Central memory CD8-positive, alpha-beta T cell (primary cell): ENCODE measurements around the gene HSPA1L.

ENCODE experiments used
- ATAC-seq: fragments of 150-1000 bp; cut with Tn5 transposase; replicated peaks from 2 replicates; pipeline ENCODE4 v1.10.0; 2022; ENCODE audit warnings: mild to moderate bottlenecking, moderate FRiP score, moderate number of reproducible peaks; ENCODE audit not compliant: poor library complexity, severe bottlenecking; ENCODE audit errors: extremely low read depth
- DNase-seq, 2 donors: peaks; one replicate each; pipeline ENCODE4 v3.0.0; 2021; ENCODE audit warnings: low spot score in 2 of 2
- H3K27ac Mint-ChIP-seq: one replicate; pipeline ENCODE4 v1.8.0; 2022; ENCODE audit warnings: low read depth, mild to moderate bottlenecking, moderate library complexity, mixed read lengths
- H3K27me3 Mint-ChIP-seq: one replicate; pipeline ENCODE4 v1.8.0; 2022; ENCODE audit warnings: mixed read lengths
- H3K36me3 Mint-ChIP-seq: one replicate; pipeline ENCODE4 v1.8.0; 2022; ENCODE audit warnings: mild to moderate bottlenecking, moderate library complexity, mixed read lengths; ENCODE audit not compliant: insufficient read depth
- H3K4me1 Mint-ChIP-seq: one replicate; pipeline ENCODE4 v1.8.0; 2022; ENCODE audit warnings: mixed read lengths
- H3K4me3 Mint-ChIP-seq: one replicate; pipeline ENCODE4 v1.8.0; 2022; ENCODE audit warnings: mild to moderate bottlenecking, moderate library complexity, mixed read lengths
- H3K9me3 Mint-ChIP-seq: one replicate; pipeline ENCODE4 v1.8.0; 2022; ENCODE audit warnings: mixed read lengths

Gene HSPA1L

DNA sequence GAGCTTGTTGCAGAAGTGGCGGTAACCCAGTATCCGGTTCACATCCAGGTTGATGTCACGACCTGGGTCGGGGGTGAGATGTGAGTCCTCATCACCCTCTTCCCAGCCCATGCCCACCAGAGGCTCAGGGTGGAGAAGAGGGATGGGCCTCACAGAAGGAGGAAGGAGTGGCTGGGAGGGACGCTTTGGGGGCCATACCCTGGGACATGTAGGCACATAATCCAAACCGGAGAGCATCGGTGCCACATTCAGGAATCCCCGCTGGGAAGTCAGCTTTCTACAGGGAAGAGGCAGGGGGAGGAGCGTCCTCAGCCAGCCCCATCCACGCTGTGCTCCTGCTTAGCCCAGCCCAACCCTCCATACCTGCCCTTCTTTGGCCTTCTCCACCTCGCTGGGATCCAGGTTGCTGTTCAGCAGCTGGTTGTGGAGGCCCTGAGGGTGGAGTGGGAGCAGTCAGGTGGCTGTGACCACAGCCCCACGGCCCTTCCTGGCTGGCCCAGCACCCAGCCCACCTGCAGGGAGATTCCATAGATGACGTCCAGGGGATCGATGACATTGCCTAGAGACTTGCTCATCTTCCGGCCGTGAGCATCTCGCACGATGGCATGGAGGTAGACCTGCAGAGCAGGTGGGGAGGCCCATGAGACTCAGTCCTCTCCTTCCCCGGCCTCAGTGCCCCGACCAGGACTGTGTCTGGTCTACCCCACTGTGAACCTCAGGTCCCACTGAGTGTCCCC lies 34.4 kb downstream of the HSPA1L start:
- DNase-seq (no peak), ATAC-seq (no peak)
- peaks cover 20% of the 10 kb centered on the region for H3K4me1 Mint-ChIP-seq
- no peaks in the 10 kb centered on the region for H3K9me3 Mint-ChIP-seq
- H3K4me3 Mint-ChIP-seq = no peak overlapping the region
- H3K27ac Mint-ChIP-seq = peak overlapping the region; percentile 60
- peaks cover 19% of the 10 kb centered on the region for H3K36me3 Mint-ChIP-seq
- no peaks in the 10 kb centered on the region for H3K27me3 Mint-ChIP-seq

DNA sequence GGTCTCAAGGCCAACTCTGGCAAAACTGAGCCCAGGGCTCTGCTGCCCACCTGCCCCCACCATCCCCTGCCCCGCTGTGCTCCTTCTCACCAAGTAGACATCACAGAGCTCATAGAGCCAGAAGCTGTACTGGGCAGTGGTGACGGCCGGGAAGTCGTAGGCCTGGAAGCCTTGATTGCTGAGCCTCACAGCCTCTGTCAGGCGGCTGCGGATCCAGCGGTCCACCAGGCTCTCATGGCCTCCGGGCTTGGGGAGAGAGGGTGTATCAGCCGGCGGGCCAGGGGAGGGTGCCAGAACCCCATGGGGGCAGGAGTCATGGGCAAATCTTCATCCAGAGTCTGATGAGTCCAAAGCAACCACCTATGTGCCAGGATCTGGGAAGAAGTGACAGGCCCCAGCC lies 35.2 kb downstream of the HSPA1L start:
- no peak for ATAC-seq
- Mint-ChIP-seq H3K27ac (no peak overlapping the region), H3K27me3 (no peaks in the 10 kb centered on the region), H3K9me3 (no peaks in the 10 kb centered on the region), H3K4me3 (no peak overlapping the region), H3K4me1 (peaks cover 25% of the 10 kb centered on the region), H3K36me3 (peaks cover 17% of the 10 kb centered on the region)
- no peak for DNase-seq

- Mint-ChIP-seq H3K27me3 (no peaks in the 10 kb centered on the region), H3K27ac (no peak overlapping the region), H3K36me3 (peaks cover 17% of the 10 kb centered on the region), H3K4me3 (no peak overlapping the region), H3K9me3 (no peaks in the 10 kb centered on the region), H3K4me1 (peaks cover 25% of the 10 kb centered on the region)
- ATAC-seq (no peak), DNase-seq (no peak)
These were observed 35.8 kb downstream of the HSPA1L start for GRCh38 chr6:31778999-31779885.

DNA sequence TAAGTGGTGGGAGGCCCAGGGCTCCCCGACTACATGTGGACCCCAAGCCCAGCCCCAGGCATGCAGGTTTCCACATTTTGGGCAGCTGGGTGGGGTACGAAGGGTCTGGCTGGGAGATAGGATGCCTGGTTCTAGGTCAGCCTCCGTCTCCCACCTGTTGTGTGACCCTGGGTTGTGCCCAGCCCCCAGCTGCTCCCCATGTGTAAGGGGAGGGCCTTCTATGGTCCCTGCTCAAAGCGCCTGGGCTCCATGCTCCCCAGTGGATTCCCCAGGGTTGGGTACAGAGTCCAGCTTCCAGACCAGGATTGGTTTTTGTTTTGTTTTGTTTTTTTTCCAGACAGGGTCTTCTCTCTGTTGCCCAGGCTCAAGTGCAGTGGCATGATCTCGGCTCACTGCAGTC lies 36.9 kb downstream of the HSPA1L start:
- DNase-seq = no peak
- no peaks in the 10 kb centered on the region for H3K9me3 Mint-ChIP-seq
- no peak for ATAC-seq
- H3K27ac Mint-ChIP-seq = no peak overlapping the region
- no peaks in the 10 kb centered on the region for H3K27me3 Mint-ChIP-seq
- H3K4me1 Mint-ChIP-seq = peaks cover 27% of the 10 kb centered on the region
- H3K36me3 Mint-ChIP-seq = peaks cover 13% of the 10 kb centered on the region
- H3K4me3 Mint-ChIP-seq = no peak overlapping the region

DNA sequence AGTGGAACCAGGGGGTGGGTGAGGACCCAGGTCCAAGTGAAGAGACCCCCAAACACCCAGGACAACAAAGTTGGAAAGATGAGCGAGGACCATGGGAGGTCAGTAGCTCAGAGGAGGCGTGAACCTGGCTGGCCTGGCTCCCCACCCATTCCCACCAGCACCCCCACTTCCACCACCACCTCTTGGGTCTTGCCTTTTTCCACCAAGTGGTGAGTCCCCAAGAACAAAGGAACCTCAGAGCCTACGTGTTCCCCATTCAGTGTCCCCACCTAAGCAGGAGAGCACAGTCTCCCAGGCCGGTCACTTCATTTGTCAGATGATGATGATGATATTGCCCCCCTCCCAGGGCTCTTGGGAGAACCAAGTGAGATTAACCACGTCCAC lies 37.4 kb downstream of the HSPA1L start:
- DNase-seq (no peak), ATAC-seq (no peak)
- no peaks in the 10 kb centered on the region for H3K9me3 Mint-ChIP-seq
- peak overlapping the region; percentile 78 for H3K27ac Mint-ChIP-seq
- peak overlapping the region; percentile 14 for H3K4me3 Mint-ChIP-seq
- peaks cover 8% of the 10 kb centered on the region for H3K36me3 Mint-ChIP-seq
- no peaks in the 10 kb centered on the region for H3K27me3 Mint-ChIP-seq
- H3K4me1 Mint-ChIP-seq = peaks cover 33% of the 10 kb centered on the region

DNA sequence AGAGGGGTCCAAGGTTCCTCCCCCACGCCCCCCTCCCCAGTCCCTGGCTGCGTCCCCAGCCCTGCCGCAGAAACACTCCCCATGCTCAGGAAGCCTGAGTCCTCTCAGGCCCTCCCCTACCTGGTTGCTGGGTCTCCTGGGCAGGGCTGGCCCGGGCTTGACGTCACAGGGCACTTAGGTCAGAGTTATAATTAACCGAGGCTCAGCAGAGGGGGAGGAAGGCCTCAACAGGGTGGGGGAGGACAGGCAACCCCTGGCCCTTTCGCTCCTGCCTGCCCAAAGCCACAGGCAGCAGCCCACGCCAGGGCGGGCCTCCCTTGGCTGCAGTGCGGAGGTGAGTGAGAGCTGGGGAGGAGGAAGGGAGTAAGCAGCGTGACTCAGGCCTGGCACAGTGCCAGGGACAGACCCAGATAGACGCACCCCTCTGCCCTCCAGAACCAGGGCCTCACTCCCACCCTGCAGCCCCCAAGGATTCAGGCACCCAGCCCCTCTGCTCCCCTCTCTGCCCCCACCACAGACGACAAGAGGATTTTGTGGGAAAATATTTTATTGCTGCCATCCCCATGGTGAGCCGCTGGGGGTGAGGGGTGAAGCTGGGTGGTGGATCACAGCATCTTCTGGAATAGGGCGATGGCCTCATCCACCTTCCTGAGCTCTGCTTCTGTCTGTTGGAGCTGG lies 38.0 kb downstream of the HSPA1L start, which contains the start of gene VWA7:
Gene VWA7, minus strand, starts transcription at position 340 of the 678 bp plus-strand sequence. CDS start 549 bp downstream, outside the sequence.
- H3K4me3 Mint-ChIP-seq = peak within 1 kb of the TSS; percentile 63
- peaks cover 34% of the 10 kb centered on the region for H3K4me1 Mint-ChIP-seq
- peak within 1 kb of the TSS; percentile 78 for H3K27ac Mint-ChIP-seq
- peak; percentile 31 to 54 for DNase-seq
- H3K36me3 Mint-ChIP-seq = peaks cover 6% of the 10 kb centered on the region
- H3K9me3 Mint-ChIP-seq = no peaks in the 10 kb centered on the region
- peak; percentile 73 for ATAC-seq
- no peaks in the 10 kb centered on the region for H3K27me3 Mint-ChIP-seq

- peaks cover 6% of the 10 kb centered on the region for H3K36me3 Mint-ChIP-seq
- DNase-seq (no peak), ATAC-seq (no peak)
- peak overlapping the region; percentile 78 for H3K27ac Mint-ChIP-seq
- H3K27me3 Mint-ChIP-seq = no peaks in the 10 kb centered on the region
- no peaks in the 10 kb centered on the region for H3K9me3 Mint-ChIP-seq
- peak overlapping the region; percentile 63 for H3K4me3 Mint-ChIP-seq
- H3K4me1 Mint-ChIP-seq = peaks cover 35% of the 10 kb centered on the region
These were observed 38.5 kb downstream of the HSPA1L start for GRCh38 chr6:31776485-31776988.

DNA sequence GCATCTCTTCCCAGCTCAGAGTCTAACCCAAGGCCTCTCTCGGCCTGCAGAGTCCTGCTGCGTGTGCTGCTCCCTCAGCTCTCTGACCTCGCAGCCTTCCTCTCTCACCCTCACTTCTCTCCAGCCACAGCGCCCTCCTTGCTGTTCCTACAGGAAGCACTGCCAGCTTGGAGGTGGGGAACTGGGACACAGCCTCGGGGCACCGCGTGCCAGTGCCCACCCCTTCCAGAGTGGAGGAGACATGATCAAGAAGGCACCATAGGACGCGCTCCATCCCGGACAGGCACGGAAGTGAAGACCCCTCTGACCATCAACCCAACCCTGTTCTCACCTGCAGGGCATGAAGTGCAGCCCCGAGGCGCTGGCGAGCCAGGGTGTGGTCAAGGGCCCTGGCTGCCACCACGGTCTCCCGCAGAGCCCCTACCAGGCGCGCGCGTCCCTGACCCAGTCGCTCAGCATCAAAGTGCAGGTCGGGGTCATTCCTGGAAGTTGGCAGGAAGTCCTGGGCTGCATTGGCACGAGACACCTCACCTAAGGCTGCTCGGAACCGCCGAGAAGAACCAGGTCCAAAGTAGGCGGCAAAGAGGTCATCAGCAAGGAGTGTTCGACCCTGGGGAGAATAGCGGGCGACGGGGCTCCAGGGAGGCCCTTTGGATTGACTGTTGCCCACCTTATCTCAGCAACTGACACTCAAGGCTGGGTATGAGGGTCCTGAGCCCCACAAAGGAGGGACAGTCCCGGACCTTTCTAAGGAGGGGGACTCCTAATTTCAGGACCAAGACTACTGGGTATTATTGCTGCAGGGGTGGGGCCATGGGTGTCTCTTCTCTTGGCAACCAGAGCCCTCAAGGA lies 39.2 kb downstream of the HSPA1L start:
- no peak for ATAC-seq
- H3K27me3 Mint-ChIP-seq = no peaks in the 10 kb centered on the region
- H3K9me3 Mint-ChIP-seq = no peaks in the 10 kb centered on the region
- H3K36me3 Mint-ChIP-seq = peaks cover 6% of the 10 kb centered on the region
- DNase-seq = no peak
- H3K4me3 Mint-ChIP-seq = peak overlapping the region; percentile 63
- peak overlapping the region; percentile 78 for H3K27ac Mint-ChIP-seq
- peaks cover 41% of the 10 kb centered on the region for H3K4me1 Mint-ChIP-seq

- DNase-seq (no peak), ATAC-seq (no peak)
- H3K4me1 Mint-ChIP-seq = peaks cover 41% of the 10 kb centered on the region
- peak overlapping the region; percentile 11 for H3K4me3 Mint-ChIP-seq
- H3K36me3 Mint-ChIP-seq = peaks cover 6% of the 10 kb centered on the region
- H3K27ac Mint-ChIP-seq = no peak overlapping the region
- no peaks in the 10 kb centered on the region for H3K27me3 Mint-ChIP-seq
- no peaks in the 10 kb centered on the region for H3K9me3 Mint-ChIP-seq
These were observed 39.9 kb downstream of the HSPA1L start for GRCh38 chr6:31775184-31775583.

GRCh38 chr6:31771992-31772358 lies 43.1 kb downstream of the HSPA1L start:
- Mint-ChIP-seq H3K27me3 (no peaks in the 10 kb centered on the region), H3K9me3 (no peaks in the 10 kb centered on the region), H3K27ac (no peak overlapping the region), H3K4me3 (peak overlapping the region; percentile 49), H3K4me1 (peaks cover 39% of the 10 kb centered on the region), H3K36me3 (peaks cover 2% of the 10 kb centered on the region)
- ATAC-seq (no peak), DNase-seq (no peak)

DNA sequence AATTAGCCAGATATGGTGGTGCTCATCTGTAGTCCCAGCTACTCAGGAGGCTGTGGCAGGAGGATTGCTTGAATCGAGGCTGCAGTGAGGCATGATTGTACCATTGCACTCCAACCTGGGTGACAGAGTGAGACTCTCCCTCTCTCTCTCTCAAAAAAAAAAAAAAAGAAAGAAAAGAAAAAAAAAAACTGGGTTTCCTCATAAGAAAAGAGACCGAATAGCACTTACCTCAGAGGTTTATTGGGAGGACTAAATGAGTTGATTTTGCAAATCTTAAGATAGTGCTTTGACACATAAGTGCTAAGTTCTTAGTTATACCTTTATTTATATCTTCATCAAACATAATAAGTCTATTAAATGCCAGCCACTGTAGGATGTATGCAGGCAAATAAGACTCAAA lies 44.2 kb downstream of the HSPA1L start:
- H3K27me3 Mint-ChIP-seq = no peaks in the 10 kb centered on the region
- ATAC-seq = no peak
- no peaks in the 10 kb centered on the region for H3K9me3 Mint-ChIP-seq
- peaks cover 2% of the 10 kb centered on the region for H3K36me3 Mint-ChIP-seq
- peaks cover 29% of the 10 kb centered on the region for H3K4me1 Mint-ChIP-seq
- no peak for DNase-seq
- no peak overlapping the region for H3K27ac Mint-ChIP-seq
- H3K4me3 Mint-ChIP-seq = peak overlapping the region; percentile 7
